ENCODE results near the gene BRWD1. TPM values are rescaled to one million over a fixed set of nuclear protein-coding genes. Genes with fewer than 3 reads are reported as not detected.

The BRWD1 gene
- 75.5 and 81.9 TPM in 2 replicates for total RNA-seq (2014; rRNA removed; shearing (Covaris generic))
- 26.4 and 35.2 TPM in 2 replicates for polyA plus RNA-seq (2016; fragmentation: Nextera tagmentation; extraction: Ambion mirVana)
- long read RNA-seq, transcript BRWD1-202 (5 exons, 2,495 nt): major isoform, 8 of 14 reads
- long read RNA-seq, partial matches to known transcripts: 5 of 14 reads
- long read RNA-seq, other reads (novel, unspliced or antisense): 1 of 14 reads

- peak within 1 kb of the TSS; percentile 100 for H3K27ac ChIP-seq (ENCODE audit: low read depth)
- no peaks in the 10 kb centered on the region for H3K27me3 ChIP-seq (ENCODE audit: insufficient read depth)
- TF ChIP-seq CREB1 (CRISPR knock-in tag; IDR thresholded peaks at IDR 0.05; ENCODE audit: low read depth) (peak; percentile 82), ZNF331 (CRISPR knock-in tag; IDR thresholded peaks at IDR 0.05; ENCODE audit: low read depth) (no peak), ZNF462 (CRISPR knock-in tag; IDR thresholded peaks at IDR 0.05) (no peak), ETS1 (IDR thresholded peaks at IDR 0.05) (peak; percentile 21; the same call in 1 of the 2 replicates), EZH2phosphoT487 (IDR thresholded peaks at IDR 0.05; ENCODE audit: unreplicated experiment) (no peak), JUNB (IDR thresholded peaks at IDR 0.05; ENCODE audit: unreplicated experiment) (no peak), POLR2AphosphoS5 (IDR thresholded peaks at IDR 0.05; ENCODE audit: low read depth) (peak; percentile 62), NANOG (IDR thresholded peaks at IDR 0.05; ENCODE audit: borderline replicate concordance) (no peak), EZH2 (IDR thresholded peaks at IDR 0.05; ENCODE audit: low read depth, unreplicated experiment) (no peak), ZNF114 (CRISPR knock-in tag; IDR thresholded peaks at IDR 0.05) (peak; percentile 58; the same call in 1 of the 2 replicates), REST (IDR thresholded peaks at IDR 0.05; ENCODE audit: unreplicated experiment) (peak; percentile 16), STAT1 (IDR thresholded peaks at IDR 0.05; ENCODE audit: unreplicated experiment) (no peak), CTCF (conservative IDR thresholded peaks at IDR 0.05; ENCODE audit: low read depth in 2 of 2) (peak in 1 of 2 experiments; percentile 41; a peak in 1 of 4 replicates)
- peak within 1 kb of the TSS; percentile 56; the same call in 1 of the 2 replicates for H2AFZ ChIP-seq
- no peaks in the 10 kb centered on the region for H3K9me2 ChIP-seq (ENCODE audit: insufficient read depth)
- Mint-ChIP-seq H3K27me3 (ENCODE audit: insufficient read depth, low read depth, poor library complexity) (peaks cover 13% of the 10 kb centered on the region), H3K4me1 (peaks cover 15% of the 10 kb centered on the region), H3K9me3 (peaks cover 3% of the 10 kb centered on the region; the same call in 1 of the 3 replicates), H3K4me3 (peak within 1 kb of the TSS; percentile 94), H3K36me3 (ENCODE audit: low read depth) (peaks cover 37% of the 10 kb centered on the region), H3K27ac (peak within 1 kb of the TSS; percentile 98)
- peak within 1 kb of the TSS; percentile 73 for H3K4me3 ChIP-seq
- H3F3A ChIP-seq (replicated peaks; ENCODE audit: low read depth): peaks cover 4% of the 10 kb centered on the region; the same call in 1 of the 2 replicates
- H4K20me1 ChIP-seq (replicated peaks; ENCODE audit: insufficient read depth): peaks cover 26% of the 10 kb centered on the region
- H3K79me2 ChIP-seq (replicated peaks; ENCODE audit: insufficient read depth): peaks cover 36% of the 10 kb centered on the region
- ATAC-seq: peak; percentile 57
- peak; percentile 90 for DNase-seq (ENCODE audit: low spot score)
- peak within 1 kb of the TSS; percentile 79 for H3K4me2 ChIP-seq
- peaks cover 10% of the 10 kb centered on the region for H3K4me1 ChIP-seq (ENCODE audit: insufficient read depth)
- peaks cover 23% of the 10 kb centered on the region for H3K36me3 ChIP-seq (ENCODE audit: insufficient read depth)
These were observed at the start of gene BRWD1 for GRCh38 chr21:39313571-39314142. TSS of gene BRWD1 (minus strand) at chr21:39313632. CDS start at chr21:39313491, 141 bp downstream.

Data from GM23338 (cell line).